ENCODE results near the gene BDKRB2.

GRCh38 chr14:96194262-96194656 is 10.4 kb upstream of the BDKRB2 start:
- TF ChIP-seq TAF1 (IDR thresholded peaks at IDR 0.05; ENCODE audit: borderline replicate concordance, low read depth, low read length) (no peak), POLR2AphosphoS5 (IDR thresholded peaks at IDR 0.05; ENCODE audit: low read depth, low read length) (no peak)

Measured in GM12892 (cell line).